Progenitor cell of endocrine pancreas (in vitro differentiated cells): ENCODE data around the gene SNU13. TPM values are rescaled to one million over a fixed set of nuclear protein-coding genes. Genes with fewer than 3 reads are reported as not detected.

ENCODE experiments used
- DNase-seq: peaks from one replicate; pipeline ENCODE4 v3.0.0; 2021; ENCODE audit warnings: low spot score; ENCODE audit not compliant: unreplicated experiment
- H3K27ac Mint-ChIP-seq: 2 replicates; pipeline ENCODE4 v1.8.0; 2021; ENCODE audit warnings: mild to moderate bottlenecking, moderate library complexity, mixed read lengths
- H3K27me3 Mint-ChIP-seq: 2 replicates; pipeline ENCODE4 v1.8.0; 2021; ENCODE audit warnings: mixed read lengths
- H3K36me3 Mint-ChIP-seq: 2 replicates; pipeline ENCODE4 v1.8.0; 2022; ENCODE audit warnings: mixed read lengths; ENCODE audit not compliant: insufficient read depth
- H3K4me1 Mint-ChIP-seq: 2 replicates; pipeline ENCODE4 v1.8.0; 2021; ENCODE audit warnings: low read depth, mixed read lengths
- H3K4me3 Mint-ChIP-seq: 2 replicates; pipeline ENCODE4 v1.8.0; 2021; ENCODE audit warnings: low read depth, mild to moderate bottlenecking, moderate library complexity, mixed read lengths
- H3K9me3 Mint-ChIP-seq: 2 replicates; pipeline ENCODE4 v1.8.0; 2021; ENCODE audit warnings: low read depth, mixed read lengths
- CTCF ChIP-seq: fragments of 200-600 bp; sonication (generic); IDR thresholded peaks from one replicate; pipeline ENCODE4 v1.5.0; 2021; ENCODE audit warnings: antibody characterized with exemption, mild to moderate bottlenecking; ENCODE audit not compliant: unreplicated experiment
- total RNA-seq: library from RNA; stranded (reverse); gene quantifications from 2 replicates; pipeline ENCODE4 v1.2.1, GENCODE V29; 2021

The SNU13 gene
- total RNA-seq, 1 donor from 2014 or later, result 119 TPM

GRCh38 chr22:41660416-41660815 is 28.3 kb downstream of the SNU13 start:
- no peak for DNase-seq
- Mint-ChIP-seq H3K4me3 (no peak overlapping the region), H3K27me3 (no peaks in the 10 kb centered on the region), H3K4me1 (peaks cover 2% of the 10 kb centered on the region), H3K27ac (no peak overlapping the region), H3K36me3 (peaks cover 26% of the 10 kb centered on the region), H3K9me3 (no peaks in the 10 kb centered on the region)
- TF ChIP-seq CTCF, result no peak

- Mint-ChIP-seq H3K27ac (no peak overlapping the region), H3K27me3 (no peaks in the 10 kb centered on the region), H3K4me1 (peaks cover under 1% of the 10 kb centered on the region), H3K9me3 (no peaks in the 10 kb centered on the region), H3K4me3 (no peak overlapping the region), H3K36me3 (peaks cover 26% of the 10 kb centered on the region)
- TF ChIP-seq CTCF, result no peak
- no peak for DNase-seq
Observed at GRCh38 chr22:41659941-41660340, 28.7 kb downstream of the SNU13 start.

DNA sequence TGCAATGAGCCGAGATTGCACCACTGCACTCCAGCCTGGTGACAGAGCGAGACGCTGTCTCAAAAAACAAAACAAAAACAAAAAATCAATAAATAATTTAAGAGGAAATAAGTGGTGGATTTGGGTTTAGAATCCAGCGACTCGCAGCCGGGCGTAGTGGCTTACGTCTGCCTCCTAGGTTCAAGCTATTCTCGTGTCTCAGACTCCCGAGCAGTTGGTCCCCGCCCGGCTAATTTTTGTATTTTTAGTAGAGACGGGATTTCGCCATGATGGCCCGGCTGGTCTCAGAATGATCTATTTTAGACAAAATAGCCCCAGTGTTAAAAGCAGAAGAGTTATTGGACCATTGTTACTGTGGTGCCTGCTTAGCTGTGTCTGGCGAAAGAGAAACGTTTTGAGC is 29.8 kb downstream of the SNU13 start:
- no peak overlapping the region for H3K27ac Mint-ChIP-seq
- no peaks in the 10 kb centered on the region for H3K27me3 Mint-ChIP-seq
- TF ChIP-seq CTCF, result no peak
- DNase-seq, result no peak
- peaks cover 24% of the 10 kb centered on the region for H3K36me3 Mint-ChIP-seq
- H3K4me3 Mint-ChIP-seq, result no peak overlapping the region
- H3K9me3 Mint-ChIP-seq, result no peaks in the 10 kb centered on the region
- no peaks in the 10 kb centered on the region for H3K4me1 Mint-ChIP-seq

DNA sequence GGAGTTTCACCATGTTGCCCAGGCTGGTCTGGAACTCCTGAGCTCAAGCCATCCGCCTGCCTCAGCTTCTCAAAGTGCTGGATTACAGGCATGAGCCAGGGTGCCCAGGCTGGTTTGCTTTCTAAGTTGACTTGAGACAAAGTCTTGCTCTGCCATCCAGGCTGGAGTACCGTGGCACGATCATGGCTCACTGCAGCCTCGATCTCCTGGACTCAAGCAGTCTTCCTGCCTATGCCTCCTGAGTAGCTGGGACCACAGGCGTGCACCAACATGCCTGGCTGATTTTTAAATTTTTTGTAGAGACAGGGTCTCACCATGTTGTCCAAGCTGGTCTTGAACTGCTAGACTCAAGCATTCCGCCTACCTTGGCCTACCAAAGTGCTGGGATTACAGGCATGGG is 31.0 kb downstream of the SNU13 start:
- no peak for DNase-seq
- H3K27me3 Mint-ChIP-seq, result no peaks in the 10 kb centered on the region
- H3K36me3 Mint-ChIP-seq, result peaks cover 27% of the 10 kb centered on the region
- H3K9me3 Mint-ChIP-seq, result no peaks in the 10 kb centered on the region
- H3K4me3 Mint-ChIP-seq, result no peak overlapping the region
- H3K4me1 Mint-ChIP-seq, result no peaks in the 10 kb centered on the region
- no peak for TF ChIP-seq CTCF
- no peak overlapping the region for H3K27ac Mint-ChIP-seq

GRCh38 chr22:41656556-41656955 is 32.1 kb downstream of the SNU13 start:
- DNase-seq, result no peak
- no peaks in the 10 kb centered on the region for H3K27me3 Mint-ChIP-seq
- no peak overlapping the region for H3K4me3 Mint-ChIP-seq
- no peak for TF ChIP-seq CTCF
- H3K36me3 Mint-ChIP-seq, result peaks cover 29% of the 10 kb centered on the region
- H3K9me3 Mint-ChIP-seq, result no peaks in the 10 kb centered on the region
- H3K4me1 Mint-ChIP-seq, result no peaks in the 10 kb centered on the region
- no peak overlapping the region for H3K27ac Mint-ChIP-seq
